ENCODE results near the gene A4GALT. TPM values are rescaled to one million over a fixed set of nuclear protein-coding genes. Genes with fewer than 3 reads are reported as not detected.

A4GALT gene
- total RNA-seq, 1 donor from 2014 or later = 23.8 TPM

GRCh38 chr22:42719656-42720262 is 911 bp downstream of the A4GALT start:
- Mint-ChIP-seq H3K9me3 (ENCODE audit: low read depth) (no peaks in the 10 kb centered on the region), H3K27ac (ENCODE audit: unreplicated experiment) (peak overlapping the region; percentile 65), H3K36me3 (ENCODE audit: low read depth) (peaks cover 2% of the 10 kb centered on the region), H3K4me3 (ENCODE audit: unreplicated experiment) (peak overlapping the region; percentile 80), H3K27me3 (ENCODE audit: low read depth) (no peaks in the 10 kb centered on the region), H3K4me1 (ENCODE audit: low read depth) (peaks cover 50% of the 10 kb centered on the region)
- DNase-seq (ENCODE audit: low spot score) = no peak
- no peak for TF ChIP-seq CTCF (IDR thresholded peaks at IDR 0.05)

GRCh38 chr22:42719133-42719532 is 1.5 kb downstream of the A4GALT start:
- DNase-seq (ENCODE audit: low spot score) = no peak
- H3K27ac Mint-ChIP-seq (ENCODE audit: unreplicated experiment) = peak overlapping the region; percentile 65
- H3K27me3 Mint-ChIP-seq (ENCODE audit: low read depth) = no peaks in the 10 kb centered on the region
- H3K36me3 Mint-ChIP-seq (ENCODE audit: low read depth) = peaks cover 2% of the 10 kb centered on the region
- H3K4me3 Mint-ChIP-seq (ENCODE audit: unreplicated experiment) = peak overlapping the region; percentile 80
- peak; percentile 42 for TF ChIP-seq CTCF (IDR thresholded peaks at IDR 0.05)
- H3K9me3 Mint-ChIP-seq (ENCODE audit: low read depth) = no peaks in the 10 kb centered on the region
- H3K4me1 Mint-ChIP-seq (ENCODE audit: low read depth) = peaks cover 52% of the 10 kb centered on the region

GRCh38 chr22:42717197-42717928 is 3.3 kb downstream of the A4GALT start:
- H3K4me3 Mint-ChIP-seq (ENCODE audit: unreplicated experiment) = no peak overlapping the region
- peaks cover 7% of the 10 kb centered on the region for H3K36me3 Mint-ChIP-seq (ENCODE audit: low read depth)
- TF ChIP-seq CTCF (IDR thresholded peaks at IDR 0.05) = no peak
- DNase-seq (ENCODE audit: low spot score) = no peak
- H3K4me1 Mint-ChIP-seq (ENCODE audit: low read depth) = peaks cover 46% of the 10 kb centered on the region
- no peaks in the 10 kb centered on the region for H3K9me3 Mint-ChIP-seq (ENCODE audit: low read depth)
- peak overlapping the region; percentile 1 for H3K27ac Mint-ChIP-seq (ENCODE audit: unreplicated experiment)
- no peaks in the 10 kb centered on the region for H3K27me3 Mint-ChIP-seq (ENCODE audit: low read depth)

GRCh38 chr22:42716649-42717127 is 4.0 kb downstream of the A4GALT start:
- H3K27ac Mint-ChIP-seq (ENCODE audit: unreplicated experiment) = no peak overlapping the region
- H3K27me3 Mint-ChIP-seq (ENCODE audit: low read depth) = no peaks in the 10 kb centered on the region
- H3K9me3 Mint-ChIP-seq (ENCODE audit: low read depth) = no peaks in the 10 kb centered on the region
- TF ChIP-seq CTCF (IDR thresholded peaks at IDR 0.05) = no peak
- no peak overlapping the region for H3K4me3 Mint-ChIP-seq (ENCODE audit: unreplicated experiment)
- peaks cover 50% of the 10 kb centered on the region for H3K4me1 Mint-ChIP-seq (ENCODE audit: low read depth)
- DNase-seq (ENCODE audit: low spot score) = no peak
- H3K36me3 Mint-ChIP-seq (ENCODE audit: low read depth) = peaks cover 7% of the 10 kb centered on the region

GRCh38 chr22:42716221-42716620 is 4.4 kb downstream of the A4GALT start:
- no peak overlapping the region for H3K4me3 Mint-ChIP-seq (ENCODE audit: unreplicated experiment)
- H3K36me3 Mint-ChIP-seq (ENCODE audit: low read depth) = peaks cover 7% of the 10 kb centered on the region
- H3K9me3 Mint-ChIP-seq (ENCODE audit: low read depth) = peaks cover under 1% of the 10 kb centered on the region
- peaks cover 46% of the 10 kb centered on the region for H3K4me1 Mint-ChIP-seq (ENCODE audit: low read depth)
- H3K27me3 Mint-ChIP-seq (ENCODE audit: low read depth) = no peaks in the 10 kb centered on the region
- DNase-seq (ENCODE audit: low spot score) = no peak
- no peak overlapping the region for H3K27ac Mint-ChIP-seq (ENCODE audit: unreplicated experiment)
- TF ChIP-seq CTCF (IDR thresholded peaks at IDR 0.05) = no peak
